AG04450 (cell line): ENCODE measurements around the gene RFESD. TPM values are rescaled to one million over a fixed set of nuclear protein-coding genes. Genes with fewer than 3 reads are reported as not detected.

ENCODE experiments used
- CTCF ChIA-PET: fragments of 300-600, 350-600 bp; formaldehyde crosslinking; extraction: SDS; loops from one replicate; lab custom pipeline; 2022; ENCODE audit warnings: antibody characterized with exemption, inconsistent platforms; lab: Charles Lee
- POLR2A ChIA-PET: fragments of 350-600 bp; formaldehyde crosslinking; extraction: SDS; loops from one replicate; lab custom pipeline; 2021; ENCODE audit warnings: antibody characterized with exemption, inconsistent platforms; lab: Yijun Ruan, JAX
- DNase-seq: peaks from one replicate; pipeline ENCODE4 v3.0.0-alpha.2; 2011; ENCODE audit warnings: low read depth, low spot score
- H3K27ac ChIP-seq: one replicate; pipeline ENCODE4 v1.5.1; 2012; ENCODE audit warnings: low read depth, low read length, control low read depth
- H3K27me3 ChIP-seq: one replicate; pipeline ENCODE4 v1.6.0; 2012; ENCODE audit warnings: low read length; ENCODE audit not compliant: control insufficient read depth, insufficient read depth
- H3K4me3 ChIP-seq: 2 replicates; pipeline ENCODE4 v1.5.1; 2011; ENCODE audit warnings: mild to moderate bottlenecking, low read depth, low read length, control low read depth
- H3K9me3 ChIP-seq: 2 replicates; pipeline ENCODE4 v1.5.1; 2012; ENCODE audit warnings: low read length; ENCODE audit not compliant: control insufficient read depth, insufficient read depth
- polyA minus RNA-seq: library from RNA; depleted of rRNA, polyadenylated mRNA; stranded (reverse); fragments of >200 nt; gene quantifications from 2 replicates; pipeline ENCODE4 v1.2.3, GENCODE V29; 2011; rRNA and poly(A)+ RNA removed
- polyA plus RNA-seq: library from polyadenylated mRNA; depleted of rRNA; stranded (reverse); fragments of >200 nt; gene quantifications from 2 replicates; pipeline ENCODE4 v1.2.3, GENCODE V29; 2011; rRNA removed
- TF ChIP-seq, protein P1 (sequence below): IDR thresholded peaks from 2 replicates; pipeline ENCODE4 v1.5.1; 2011; ENCODE audit warnings: low read depth, low read length, control low read depth, inconsistent platforms

RFESD gene
- polyA plus RNA-seq (3.0 and 3.8 TPM in 2 replicates), polyA minus RNA-seq (0.69 and 1.00 TPM in 2 replicates)

DNA sequence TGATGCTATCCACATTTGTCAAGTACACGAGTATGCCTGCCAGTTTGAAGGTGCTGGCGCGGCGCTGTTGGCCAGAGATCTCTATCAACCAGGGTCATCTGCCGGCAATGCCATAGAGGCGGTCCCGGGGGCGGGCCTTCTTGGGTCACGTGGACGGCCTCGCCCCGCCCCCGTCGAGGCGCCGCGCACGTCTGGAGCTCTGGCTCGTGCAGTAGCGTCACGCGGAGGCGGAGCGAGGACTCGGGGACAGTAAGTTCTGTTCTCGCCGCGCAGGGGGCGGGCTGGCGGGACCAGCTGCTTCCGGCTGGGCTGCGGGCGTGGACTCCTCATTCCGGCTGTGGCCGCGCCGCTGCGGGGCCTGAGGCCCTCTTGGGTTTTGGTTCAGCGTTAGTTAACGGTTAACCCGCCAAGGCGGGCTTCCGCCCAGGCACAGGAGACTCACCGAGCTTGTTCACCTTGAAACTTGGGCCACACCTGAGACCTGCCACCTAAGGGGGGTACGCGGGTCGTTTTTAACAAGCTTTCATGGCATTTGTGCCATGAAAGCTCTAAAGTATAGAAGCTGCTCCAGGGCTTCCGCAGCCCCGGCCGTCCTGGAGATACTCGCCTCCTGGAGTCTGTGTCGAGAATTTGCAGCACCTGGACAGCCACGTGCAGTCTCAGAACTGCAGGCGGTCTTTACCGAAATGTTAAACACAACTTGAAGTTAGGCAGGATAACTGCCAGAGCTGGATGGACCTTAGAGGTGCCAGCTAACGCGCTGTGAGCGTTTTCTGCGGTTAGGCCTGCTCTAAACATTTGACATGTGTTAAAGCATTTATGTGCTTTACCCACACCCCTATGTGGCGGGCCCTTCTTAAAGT lies at the start of gene RFESD:
TSS of gene RFESD (plus strand) at position 209 of the 863 bp plus-strand sequence. CDS start 5,495 bp downstream, outside the sequence.
- ChIA-PET CTCF (interaction anchor here (0.8 to 4.4 kb wide), 12 partner anchors 9 to 690 kb away, joined by 3 to 35 read pairs (median 3); partner anchors contain the start of gene RHOBTB3), POLR2A (interaction anchor here (0.5 to 2.1 kb wide), 21 partner anchors 11 to 580 kb away, joined by 3 to 33 read pairs (median 4); partner anchors contain the start of genes ARSK, GLRX, RHOBTB3 and SKIC3)
- TF ChIP-seq, protein P1, sequence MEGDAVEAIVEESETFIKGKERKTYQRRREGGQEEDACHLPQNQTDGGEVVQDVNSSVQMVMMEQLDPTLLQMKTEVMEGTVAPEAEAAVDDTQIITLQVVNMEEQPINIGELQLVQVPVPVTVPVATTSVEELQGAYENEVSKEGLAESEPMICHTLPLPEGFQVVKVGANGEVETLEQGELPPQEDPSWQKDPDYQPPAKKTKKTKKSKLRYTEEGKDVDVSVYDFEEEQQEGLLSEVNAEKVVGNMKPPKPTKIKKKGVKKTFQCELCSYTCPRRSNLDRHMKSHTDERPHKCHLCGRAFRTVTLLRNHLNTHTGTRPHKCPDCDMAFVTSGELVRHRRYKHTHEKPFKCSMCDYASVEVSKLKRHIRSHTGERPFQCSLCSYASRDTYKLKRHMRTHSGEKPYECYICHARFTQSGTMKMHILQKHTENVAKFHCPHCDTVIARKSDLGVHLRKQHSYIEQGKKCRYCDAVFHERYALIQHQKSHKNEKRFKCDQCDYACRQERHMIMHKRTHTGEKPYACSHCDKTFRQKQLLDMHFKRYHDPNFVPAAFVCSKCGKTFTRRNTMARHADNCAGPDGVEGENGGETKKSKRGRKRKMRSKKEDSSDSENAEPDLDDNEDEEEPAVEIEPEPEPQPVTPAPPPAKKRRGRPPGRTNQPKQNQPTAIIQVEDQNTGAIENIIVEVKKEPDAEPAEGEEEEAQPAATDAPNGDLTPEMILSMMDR: 0 out of 2 replicates have a peak, but pooled peaks have one; percentile 18
- peak; percentile 82 for DNase-seq
- Histone ChIP-seq H3K4me3 (peak within 1 kb of the TSS; percentile 61), H3K27me3 (no peaks in the 10 kb centered on the region), H3K27ac (peak within 1 kb of the TSS; percentile 82), H3K9me3 (no peaks in the 10 kb centered on the region)

- no peak overlapping the region for H3K27ac ChIP-seq
- no peaks in the 10 kb centered on the region for H3K27me3 ChIP-seq
- ChIA-PET CTCF (no interaction called here), POLR2A (no interaction called here)
- TF ChIP-seq, protein P1: no peak
- H3K4me3 ChIP-seq: no peak overlapping the region
- no peaks in the 10 kb centered on the region for H3K9me3 ChIP-seq
- no peak for DNase-seq
These were observed 47.3 kb upstream of the RFESD start for GRCh38 chr5:95599252-95599651.

- no peak overlapping the region for H3K27ac ChIP-seq
- ChIA-PET POLR2A (interaction anchor here (0.6 to 1.0 kb wide), 2 partner anchors 37 to 935 kb away, joined by 3 to 4 read pairs; no protein-coding TSS in a partner anchor), CTCF (no interaction called here)
- no peaks in the 10 kb centered on the region for H3K9me3 ChIP-seq
- no peak overlapping the region for H3K4me3 ChIP-seq
- H3K27me3 ChIP-seq: no peaks in the 10 kb centered on the region
- TF ChIP-seq, protein P1: no peak
- peak; percentile 44 for DNase-seq
These were observed 46.0 kb upstream of the RFESD start for GRCh38 chr5:95600557-95600956.

DNA sequence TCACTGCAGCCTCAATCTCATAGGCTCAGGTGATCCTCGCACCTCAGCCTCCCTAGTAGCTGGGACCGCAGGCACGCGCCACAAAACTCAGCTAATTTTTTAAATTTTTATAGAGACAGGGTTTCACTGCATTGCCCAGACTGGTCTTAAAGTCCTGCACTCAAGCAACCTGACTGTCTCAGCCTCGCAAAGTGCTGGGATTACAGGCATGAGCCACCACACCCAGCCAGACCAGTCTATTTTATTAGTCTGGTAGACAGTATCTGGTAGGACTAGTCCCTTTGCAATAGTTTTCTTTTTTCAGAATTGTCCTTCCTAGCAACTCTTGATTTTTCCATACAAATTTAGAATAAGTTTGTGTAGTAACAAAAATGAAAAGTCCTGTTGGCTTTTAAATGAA lies 40.8 kb upstream of the RFESD start:
- CTCF ChIA-PET: no interaction called here

More for the DNA sequence above, 40.8 kb upstream of the RFESD start:
- no peaks in the 10 kb centered on the region for H3K27me3 ChIP-seq
- H3K4me3 ChIP-seq: no peak overlapping the region
- H3K9me3 ChIP-seq: no peaks in the 10 kb centered on the region
- H3K27ac ChIP-seq: no peak overlapping the region
- TF ChIP-seq, protein P1: no peak
- POLR2A ChIA-PET: no interaction called here
- no peak for DNase-seq
